ENCODE results near the gene ERP44. TPM values are rescaled to one million over a fixed set of nuclear protein-coding genes. Genes with fewer than 3 reads are reported as not detected.

The ERP44 gene
- polyA plus RNA-seq, 1 of the 3 experiments (the other 2 are of a cell fraction), result 10.0 TPM

- Histone ChIP-seq H3K79me2 (ENCODE audit: insufficient read depth) (peaks cover 85% of the 10 kb centered on the region), H3K9ac (no peak overlapping the region), H3K4me2 (0 out of 2 replicates have a peak overlapping the region, but pooled peaks have one; percentile 1), H3K27ac (ENCODE audit: low read depth in 2 of 2, low read length in 1 of 2) (peak overlapping the region in 1 of 2 experiments; percentile 15; a peak in 2 of 4 replicates), H2AFZ (ENCODE audit: low read depth) (no peak overlapping the region), H3K36me3 (replicated peaks in 1 of 2; ENCODE audit: control insufficient read depth in 1 of 2, insufficient read depth in 2 of 2, low read length in 1 of 2) (peaks cover 2 to 4% of the 10 kb centered on the region in 2 experiments), H3K4me3 (ENCODE audit: low read depth in 2 of 2, low read length in 1 of 2) (no peak overlapping the region), H3K27me3 (ENCODE audit: insufficient read depth) (no peaks in the 10 kb centered on the region), H3K9me2 (no peaks in the 10 kb centered on the region), H4K20me1 (ENCODE audit: insufficient read depth) (peaks cover 86% of the 10 kb centered on the region), H3K4me1 (ENCODE audit: control insufficient read depth in 1 of 2, insufficient read depth in 2 of 2, low read depth in 1 of 2, low read length in 1 of 2) (peaks cover 0 to 11% of the 10 kb centered on the region in 2 experiments; a peak in 3 of 4 replicates), H3F3A (replicated peaks; ENCODE audit: insufficient read depth) (peaks cover 26% of the 10 kb centered on the region), H3K9me3 (no peaks in the 10 kb centered on the region)
- ChIA-PET POLR2A (no interaction called here), CTCF (interaction anchor here (1.2 kb wide), 1 partner anchor 133 kb away, joined by 4 read pairs; no protein-coding TSS in a partner anchor)
- no peak for DNase-seq
- TF ChIP-seq SMC3 (IDR thresholded peaks at IDR 0.05; ENCODE audit: low read depth, low read length), result no peak
- TF ChIP-seq MXI1 (IDR thresholded peaks at IDR 0.05; ENCODE audit: low read depth, low read length), result no peak
- TF ChIP-seq MEF2A (IDR thresholded peaks at IDR 0.05; ENCODE audit: borderline replicate concordance, low read depth), result no peak
- TF ChIP-seq RFX5 (IDR thresholded peaks at IDR 0.05; ENCODE audit: low read length), result no peak
- TF ChIP-seq REST (IDR thresholded peaks at IDR 0.05; ENCODE audit: low read depth, low read length), result no peak
- TF ChIP-seq CHD2 (IDR thresholded peaks at IDR 0.05; ENCODE audit: low read length, partially characterized antibody), result no peak
- TF ChIP-seq ELF1 (IDR thresholded peaks at IDR 0.05), result no peak
- TF ChIP-seq FOSL2 (IDR thresholded peaks at IDR 0.05; ENCODE audit: borderline replicate concordance, low read depth), result peak; percentile 53; the same call in 1 of the 2 replicates
- TF ChIP-seq RXRA (IDR thresholded peaks at IDR 0.05; ENCODE audit: borderline replicate concordance, low read depth), result no peak
- no peak for TF ChIP-seq FOXJ3 (CRISPR knock-in tag; IDR thresholded peaks at IDR 0.05)
- TF ChIP-seq TCF12 (IDR thresholded peaks at IDR 0.05), result peak; percentile 50; the same call in 1 of the 2 replicates
- TF ChIP-seq POLR2AphosphoS5 (IDR thresholded peaks at IDR 0.05; ENCODE audit: low read depth, low read length), result no peak
- TF ChIP-seq ZBTB33 (IDR thresholded peaks at IDR 0.05; ENCODE audit: borderline replicate concordance, low read depth), result no peak
- TF ChIP-seq NFIC (IDR thresholded peaks at IDR 0.05; ENCODE audit: borderline replicate concordance), result peak; percentile 71
- TF ChIP-seq EP300 (IDR thresholded peaks at IDR 0.05; ENCODE audit: borderline replicate concordance in 1 of 2, low read depth in 1 of 2, low read length in 1 of 2), result 0 out of 4 replicates have a peak, but pooled peaks of 1 of the 2 experiments have one; percentile 12
- no peak for TF ChIP-seq RCOR1 (IDR thresholded peaks at IDR 0.05; ENCODE audit: low read length)
- no peak for TF ChIP-seq MAX (IDR thresholded peaks at IDR 0.05; ENCODE audit: low read depth)
- TF ChIP-seq GATA2 (CRISPR knock-in tag; IDR thresholded peaks at IDR 0.05), result no peak
- no peak for TF ChIP-seq TEAD4 (IDR thresholded peaks at IDR 0.05; ENCODE audit: borderline replicate concordance, insufficient read depth)
- no peak for TF ChIP-seq USF2 (IDR thresholded peaks at IDR 0.05; ENCODE audit: borderline replicate concordance, low read depth, low read length)
- TF ChIP-seq PBX3 (IDR thresholded peaks at IDR 0.05), result peak; percentile 42; the same call in 1 of the 2 replicates
- TF ChIP-seq JUND (IDR thresholded peaks at IDR 0.05), result peak; percentile 26; the same call in 1 of the 2 replicates
- no peak for TF ChIP-seq NRF1 (IDR thresholded peaks at IDR 0.05; ENCODE audit: low read depth, low read length)
- no peak for TF ChIP-seq FOXM1 (IDR thresholded peaks at IDR 0.05; ENCODE audit: low read depth)
- TF ChIP-seq YY1 (IDR thresholded peaks at IDR 0.05; ENCODE audit: low read depth), result no peak
- TF ChIP-seq SIN3A (IDR thresholded peaks at IDR 0.05; ENCODE audit: borderline replicate concordance, low read depth, low read length), result no peak
- TF ChIP-seq IRF3 (IDR thresholded peaks at IDR 0.05; ENCODE audit: low read depth, low read length), result no peak
These were observed 16.0 kb downstream of the ERP44 start for GRCh38 chr9:100082782-100083181.

Measured in SK-N-SH (cell line).